Osteoblast (primary cell): ENCODE measurements around the gene NEUROD6. TPM values are rescaled to one million over a fixed set of nuclear protein-coding genes. Genes with fewer than 3 reads are reported as not detected.

Experiments used
- DNase-seq: peaks from one replicate; pipeline ENCODE4 v3.0.0; 2011; ENCODE audit warnings: low spot score, mixed read lengths; ENCODE audit not compliant: insufficient read length; ENCODE audit errors: missing footprints
- H2AFZ ChIP-seq: 2 replicates; pipeline ENCODE4 v1.6.0; 2011; ENCODE audit warnings: mild to moderate bottlenecking, low read length
- H3K27ac ChIP-seq: 2 replicates; pipeline ENCODE4 v1.5.1; 2011; ENCODE audit warnings: mild to moderate bottlenecking, low read depth, low read length, moderate library complexity
- H3K27me3 ChIP-seq: 2 replicates; pipeline ENCODE4 v1.6.0; 2012; ENCODE audit warnings: mild to moderate bottlenecking, control low read depth, inconsistent platforms, low read length, moderate library complexity; ENCODE audit not compliant: insufficient read depth
- H3K36me3 ChIP-seq: 2 replicates; pipeline ENCODE4 v1.5.1; 2011; ENCODE audit warnings: mild to moderate bottlenecking, low read length, control low read depth, moderate library complexity; ENCODE audit not compliant: insufficient read depth
- H3K4me1 ChIP-seq: 2 replicates; pipeline ENCODE4 v1.5.1; 2011; ENCODE audit warnings: mild to moderate bottlenecking, low read length, control low read depth, moderate library complexity; ENCODE audit not compliant: insufficient read depth
- H3K4me2 ChIP-seq: 2 replicates; pipeline ENCODE4 v1.6.0; 2011; ENCODE audit warnings: mild to moderate bottlenecking, low read length; ENCODE audit not compliant: insufficient read depth
- H3K4me3 ChIP-seq: fragments of 200-600 bp; sonication (generic); 3 replicates; pipeline ENCODE4 v1.5.1; 2012; ENCODE audit warnings: mild to moderate bottlenecking, low read length, inconsistent platforms; ENCODE audit not compliant: insufficient read depth
- H3K79me2 ChIP-seq: 2 replicates; pipeline ENCODE4 v1.6.0; 2012; ENCODE audit warnings: mild to moderate bottlenecking, low read length, control low read depth, inconsistent platforms; ENCODE audit not compliant: insufficient read depth
- H3K9me3 ChIP-seq: 2 replicates; pipeline ENCODE4 v1.5.1; 2011; ENCODE audit warnings: low read depth, low read length, control low read depth
- H4K20me1 ChIP-seq: 2 replicates; pipeline ENCODE4 v1.6.0; 2012; ENCODE audit warnings: mild to moderate bottlenecking, low read length, control low read depth; ENCODE audit not compliant: insufficient read depth
- total RNA-seq: library from RNA; depleted of rRNA; stranded (reverse); fragments of >200 nt; gene quantifications from 2 replicates; pipeline ENCODE4 v1.2.3, GENCODE V29; 2012
- TF ChIP-seq, protein P1 (sequence below): IDR thresholded peaks from 2 replicates; pipeline ENCODE4 v1.5.1; 2011; ENCODE audit warnings: mild to moderate bottlenecking, low read depth, low read length, moderate library complexity; ENCODE audit errors: extremely low read depth

The NEUROD6 gene
- total RNA-seq, 1 donor, result not detected

DNA sequence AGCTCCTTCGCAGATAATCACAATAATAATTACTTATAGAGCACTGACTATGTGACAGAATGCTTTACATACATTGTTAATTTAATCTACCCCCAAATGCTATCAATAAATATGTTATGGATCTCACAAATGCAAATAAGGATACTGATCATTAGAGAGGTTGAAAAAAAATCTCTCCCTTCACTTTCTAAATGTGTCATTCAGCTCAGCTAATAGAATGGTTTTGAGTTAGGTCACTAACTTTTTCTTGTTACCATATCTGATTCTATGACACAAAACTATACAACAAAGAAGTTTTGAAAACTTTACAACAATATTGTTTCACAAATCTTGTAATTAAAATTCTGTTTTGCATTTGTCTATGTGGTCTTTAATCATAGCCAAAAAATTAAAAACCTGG lies 17.4 kb downstream of the NEUROD6 start:
- Histone ChIP-seq H3K4me1 (no peaks in the 10 kb centered on the region), H3K36me3 (no peaks in the 10 kb centered on the region), H3K27ac (no peak overlapping the region), H3K27me3 (no peaks in the 10 kb centered on the region), H3K4me3 (no peak overlapping the region), H3K4me2 (no peak overlapping the region), H3K9me3 (no peaks in the 10 kb centered on the region), H2AFZ (no peak overlapping the region), H4K20me1 (no peaks in the 10 kb centered on the region), H3K79me2 (no peaks in the 10 kb centered on the region)
- TF ChIP-seq, protein P1, sequence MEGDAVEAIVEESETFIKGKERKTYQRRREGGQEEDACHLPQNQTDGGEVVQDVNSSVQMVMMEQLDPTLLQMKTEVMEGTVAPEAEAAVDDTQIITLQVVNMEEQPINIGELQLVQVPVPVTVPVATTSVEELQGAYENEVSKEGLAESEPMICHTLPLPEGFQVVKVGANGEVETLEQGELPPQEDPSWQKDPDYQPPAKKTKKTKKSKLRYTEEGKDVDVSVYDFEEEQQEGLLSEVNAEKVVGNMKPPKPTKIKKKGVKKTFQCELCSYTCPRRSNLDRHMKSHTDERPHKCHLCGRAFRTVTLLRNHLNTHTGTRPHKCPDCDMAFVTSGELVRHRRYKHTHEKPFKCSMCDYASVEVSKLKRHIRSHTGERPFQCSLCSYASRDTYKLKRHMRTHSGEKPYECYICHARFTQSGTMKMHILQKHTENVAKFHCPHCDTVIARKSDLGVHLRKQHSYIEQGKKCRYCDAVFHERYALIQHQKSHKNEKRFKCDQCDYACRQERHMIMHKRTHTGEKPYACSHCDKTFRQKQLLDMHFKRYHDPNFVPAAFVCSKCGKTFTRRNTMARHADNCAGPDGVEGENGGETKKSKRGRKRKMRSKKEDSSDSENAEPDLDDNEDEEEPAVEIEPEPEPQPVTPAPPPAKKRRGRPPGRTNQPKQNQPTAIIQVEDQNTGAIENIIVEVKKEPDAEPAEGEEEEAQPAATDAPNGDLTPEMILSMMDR, result no peak
- no peak for DNase-seq

DNA sequence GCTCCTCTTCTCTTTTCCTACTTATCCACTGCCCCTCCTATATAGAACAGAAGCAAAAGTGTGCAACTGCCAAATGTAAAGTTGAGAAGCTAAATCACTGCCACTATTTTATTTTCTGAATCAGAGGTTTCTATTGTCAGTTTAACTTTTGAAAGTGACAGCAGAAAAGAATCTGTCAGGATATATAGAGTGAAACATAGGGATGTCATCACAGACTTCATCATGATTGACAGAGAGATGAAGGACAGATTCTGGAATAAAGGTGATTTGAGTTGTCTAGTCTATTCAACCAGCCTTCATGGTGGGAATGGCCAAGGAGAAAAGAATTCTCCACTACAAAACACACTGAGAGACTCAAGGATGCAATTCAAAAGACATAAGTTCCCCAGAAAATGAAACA lies 19.9 kb downstream of the NEUROD6 start:
- TF ChIP-seq, protein P1, result no peak
- Histone ChIP-seq H3K36me3 (no peaks in the 10 kb centered on the region), H3K79me2 (no peaks in the 10 kb centered on the region), H3K4me3 (no peak overlapping the region), H3K4me2 (no peak overlapping the region), H4K20me1 (no peaks in the 10 kb centered on the region), H3K27me3 (no peaks in the 10 kb centered on the region), H3K9me3 (no peaks in the 10 kb centered on the region), H3K4me1 (no peaks in the 10 kb centered on the region), H3K27ac (no peak overlapping the region), H2AFZ (no peak overlapping the region)
- no peak for DNase-seq

DNA sequence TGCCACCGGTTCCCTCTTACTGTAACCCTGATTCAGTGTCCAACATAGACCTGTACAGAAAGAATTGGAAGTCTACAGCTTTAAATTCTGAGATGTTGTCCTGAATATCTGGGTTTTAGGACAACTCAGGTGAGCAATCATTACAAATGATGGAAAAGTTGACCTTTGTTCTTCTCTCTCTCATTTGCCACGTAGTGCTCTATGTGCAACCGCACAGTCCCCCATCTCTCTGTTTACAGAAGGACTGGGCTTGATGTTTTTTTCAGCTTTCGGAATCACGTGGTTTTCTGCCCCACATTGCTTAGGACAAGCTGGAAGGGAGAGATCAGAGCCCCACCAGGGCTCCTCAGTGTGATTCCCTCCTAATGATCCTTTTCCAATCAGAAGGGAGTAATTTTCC lies 22.2 kb downstream of the NEUROD6 start:
- TF ChIP-seq, protein P1, result no peak
- H4K20me1 ChIP-seq, result no peaks in the 10 kb centered on the region
- H3K79me2 ChIP-seq, result no peaks in the 10 kb centered on the region
- DNase-seq, result no peak
- H3K27me3 ChIP-seq, result no peaks in the 10 kb centered on the region
- no peak overlapping the region for H2AFZ ChIP-seq
- H3K9me3 ChIP-seq, result no peaks in the 10 kb centered on the region
- no peaks in the 10 kb centered on the region for H3K36me3 ChIP-seq
- H3K27ac ChIP-seq, result no peak overlapping the region
- H3K4me2 ChIP-seq, result no peak overlapping the region
- H3K4me1 ChIP-seq, result no peaks in the 10 kb centered on the region
- H3K4me3 ChIP-seq, result no peak overlapping the region

DNA sequence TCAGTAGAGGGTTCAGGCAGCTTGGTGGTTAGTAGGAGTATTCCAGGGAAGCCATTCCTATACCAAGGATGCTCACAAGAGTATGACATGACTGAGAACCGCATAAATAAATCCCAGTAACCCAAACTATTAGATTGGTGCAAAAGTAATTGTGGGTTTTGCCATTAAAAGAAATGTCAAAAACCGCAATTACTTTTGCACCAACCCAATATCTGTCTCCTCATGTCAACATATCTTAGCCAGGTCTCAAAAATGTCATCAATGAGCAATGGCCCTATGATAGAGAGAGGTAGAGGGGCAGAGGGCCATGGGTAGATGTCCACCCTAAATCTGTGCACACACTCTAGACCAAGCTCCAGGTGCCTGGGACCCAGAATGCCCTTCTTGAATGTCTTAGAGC lies 23.6 kb downstream of the NEUROD6 start:
- TF ChIP-seq, protein P1, result no peak
- DNase-seq, result no peak
- no peak overlapping the region for H3K4me2 ChIP-seq
- no peaks in the 10 kb centered on the region for H3K36me3 ChIP-seq
- no peaks in the 10 kb centered on the region for H3K4me1 ChIP-seq
- no peak overlapping the region for H3K27ac ChIP-seq
- no peaks in the 10 kb centered on the region for H4K20me1 ChIP-seq
- no peaks in the 10 kb centered on the region for H3K27me3 ChIP-seq
- H3K9me3 ChIP-seq, result no peaks in the 10 kb centered on the region
- H2AFZ ChIP-seq, result no peak overlapping the region
- H3K4me3 ChIP-seq, result no peak overlapping the region
- H3K79me2 ChIP-seq, result no peaks in the 10 kb centered on the region
